Measurements from ENCODE around the gene CD7.
A peak's percentile ranks its signal among the peaks of the same experiment; 100 is the strongest.
"Not testable (repeated sequence)": the region's sequence is repeated elsewhere in the genome, so short reads cannot be mapped to it uniquely, and the experiment has no call there.

The CD7 gene

GRCh38 chr17:82348866-82349265, 31.5 kb upstream of the CD7 start:
- peaks cover 33% of the 10 kb centered on the region for H3K4me1 Mint-ChIP-seq
- no peak for TF ChIP-seq CTCF (IDR thresholded peaks at IDR 0.05; ENCODE audit: unreplicated experiment in 3 of 3)
- no peaks in the 10 kb centered on the region for H3K9me3 Mint-ChIP-seq
- H3K4me3 Mint-ChIP-seq, result peak overlapping the region; percentile 7 to 54 (median 24)
- peak overlapping the region; percentile 82 to 95 (median 83) for H3K27ac Mint-ChIP-seq
- peaks cover 3% of the 10 kb centered on the region for H3K27me3 Mint-ChIP-seq (ENCODE audit: low read depth)
- no peaks in the 10 kb centered on the region for H3K36me3 Mint-ChIP-seq (ENCODE audit: low read depth)

GRCh38 chr17:82348434-82348833, 31.0 kb upstream of the CD7 start:
- TF ChIP-seq CTCF (IDR thresholded peaks at IDR 0.05; ENCODE audit: unreplicated experiment in 3 of 3), result no peak
- no peaks in the 10 kb centered on the region for H3K9me3 Mint-ChIP-seq
- no peaks in the 10 kb centered on the region for H3K36me3 Mint-ChIP-seq (ENCODE audit: low read depth)
- peaks cover 36% of the 10 kb centered on the region for H3K4me1 Mint-ChIP-seq
- H3K27me3 Mint-ChIP-seq (ENCODE audit: low read depth), result peaks cover 3% of the 10 kb centered on the region
- peak overlapping the region; percentile 82 to 95 (median 83) for H3K27ac Mint-ChIP-seq
- H3K4me3 Mint-ChIP-seq, result peak overlapping the region; percentile 7 to 54 (median 24)

GRCh38 chr17:82347994-82348393, 30.6 kb upstream of the CD7 start:
- not testable (repeated sequence) for H3K4me3 Mint-ChIP-seq; H3K27me3 Mint-ChIP-seq (ENCODE audit: low read depth); H3K36me3 Mint-ChIP-seq (ENCODE audit: low read depth); H3K9me3 Mint-ChIP-seq
- Mint-ChIP-seq H3K4me1 (peaks cover 40% of the 10 kb centered on the region), H3K27ac (peak overlapping the region; percentile 82 to 95 (median 83))

GRCh38 chr17:82346342-82347300, 29.2 kb upstream of the CD7 start:
- TF ChIP-seq CTCF (IDR thresholded peaks at IDR 0.05; ENCODE audit: unreplicated experiment in 3 of 3), result no peak

GRCh38 chr17:82345151-82345976, 28.0 kb upstream of the CD7 start:
- peaks cover 3% of the 10 kb centered on the region for H3K27me3 Mint-ChIP-seq (ENCODE audit: low read depth)
- H3K27ac Mint-ChIP-seq, result peak overlapping the region in 2 of 3 experiments; percentile 87 to 91
- H3K4me3 Mint-ChIP-seq, result no peak overlapping the region
- peaks cover 37% of the 10 kb centered on the region for H3K4me1 Mint-ChIP-seq
- peaks cover 3% of the 10 kb centered on the region for H3K36me3 Mint-ChIP-seq (ENCODE audit: low read depth)
- no peak for TF ChIP-seq CTCF (IDR thresholded peaks at IDR 0.05; ENCODE audit: unreplicated experiment in 3 of 3)
- H3K9me3 Mint-ChIP-seq, result peaks cover 11% of the 10 kb centered on the region

More at GRCh38 chr17:82346342-82347300, 29.2 kb upstream of the CD7 start:
- Mint-ChIP-seq H3K27me3 (ENCODE audit: low read depth) (no peaks in the 10 kb centered on the region), H3K36me3 (ENCODE audit: low read depth) (peaks cover 3% of the 10 kb centered on the region), H3K9me3 (peaks cover 7% of the 10 kb centered on the region), H3K27ac (peak overlapping the region; percentile 34 to 82 (median 61)), H3K4me1 (peaks cover 42% of the 10 kb centered on the region), H3K4me3 (no peak overlapping the region)
